Measurements from ENCODE around the gene RSBN1.

The RSBN1 gene

DNA sequence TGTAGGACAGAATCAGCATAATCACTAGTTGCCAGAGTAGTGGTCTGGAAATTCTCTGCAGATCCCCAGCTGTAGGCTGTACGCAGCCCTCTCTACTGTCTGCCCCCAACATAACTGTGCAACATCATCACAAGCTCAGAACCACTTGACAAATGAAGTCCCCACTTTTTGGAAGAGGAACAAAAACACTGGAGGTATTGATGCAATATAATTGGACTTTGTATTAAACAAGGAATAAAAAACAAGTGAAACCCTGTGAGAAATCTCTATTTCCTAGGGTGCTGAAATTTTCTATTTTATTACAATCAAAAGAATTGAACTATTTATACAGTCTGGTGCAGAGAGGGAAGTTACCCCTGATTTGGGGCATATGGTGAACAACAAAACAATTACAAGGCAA lies 68.2 kb downstream of the RSBN1 start:
- Histone ChIP-seq H3K79me2 (ENCODE audit: insufficient read depth, low read length) (no peaks in the 10 kb centered on the region), H4K20me1 (ENCODE audit: insufficient read depth, low read length) (no peaks in the 10 kb centered on the region), H3K27me3 (ENCODE audit: insufficient read depth, low read length) (no peaks in the 10 kb centered on the region), H2AFZ (ENCODE audit: low read length) (no peak overlapping the region), H3K9ac (ENCODE audit: low read length) (no peak overlapping the region), H3K36me3 (ENCODE audit: insufficient read depth, low read length) (peaks cover 35% of the 10 kb centered on the region), H3K4me1 (ENCODE audit: insufficient read depth, low read length, severe bottlenecking) (no peaks in the 10 kb centered on the region), H3K9me3 (ENCODE audit: low read length) (no peaks in the 10 kb centered on the region), H3K4me3 (ENCODE audit: low read depth, low read length, poor library complexity, severe bottlenecking) (no peak overlapping the region), H3K4me2 (ENCODE audit: low read length) (no peak overlapping the region), H3K9me2 (ENCODE audit: low read depth, low read length) (no peaks in the 10 kb centered on the region), H3K27ac (ENCODE audit: low read depth, low read length, poor library complexity, severe bottlenecking) (no peak overlapping the region), H3F3A (ENCODE audit: insufficient read depth, low read length) (no peaks in the 10 kb centered on the region)
- TF ChIP-seq EZH2 (IDR thresholded peaks at IDR 0.05; ENCODE audit: borderline replicate concordance, low read length): no peak

DNA sequence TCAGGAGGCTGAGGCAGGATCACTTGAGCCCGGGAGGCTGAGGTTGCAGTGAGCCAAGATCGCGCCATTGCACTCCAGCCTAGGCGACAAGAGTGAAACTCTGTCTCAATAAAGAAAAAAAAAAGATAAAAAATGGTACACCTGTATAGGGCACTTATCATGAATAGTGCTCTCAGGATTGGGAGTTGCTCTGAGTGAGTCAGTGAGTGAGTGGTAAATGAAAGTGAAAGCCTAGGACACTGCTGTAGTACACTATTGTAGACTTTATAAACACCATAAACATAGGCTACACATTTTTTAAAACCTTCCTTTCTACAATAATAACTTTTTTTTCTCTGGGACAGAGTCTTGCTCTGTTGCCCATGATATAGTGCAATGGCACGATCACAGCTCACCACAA lies 69.8 kb downstream of the RSBN1 start:
- Histone ChIP-seq H3K4me1 (ENCODE audit: insufficient read depth, low read length, severe bottlenecking) (no peaks in the 10 kb centered on the region), H3K27ac (ENCODE audit: low read depth, low read length, poor library complexity, severe bottlenecking) (no peak overlapping the region), H3F3A (ENCODE audit: insufficient read depth, low read length) (no peaks in the 10 kb centered on the region), H3K79me2 (ENCODE audit: insufficient read depth, low read length) (no peaks in the 10 kb centered on the region), H3K4me2 (ENCODE audit: low read length) (no peak overlapping the region), H3K27me3 (ENCODE audit: insufficient read depth, low read length) (no peaks in the 10 kb centered on the region), H3K9me3 (ENCODE audit: low read length) (no peaks in the 10 kb centered on the region), H3K36me3 (ENCODE audit: insufficient read depth, low read length) (peaks cover 41% of the 10 kb centered on the region), H3K4me3 (ENCODE audit: low read depth, low read length, poor library complexity, severe bottlenecking) (no peak overlapping the region), H2AFZ (ENCODE audit: low read length) (no peak overlapping the region), H3K9ac (ENCODE audit: low read length) (no peak overlapping the region), H3K9me2 (ENCODE audit: low read depth, low read length) (no peaks in the 10 kb centered on the region), H4K20me1 (ENCODE audit: insufficient read depth, low read length) (no peaks in the 10 kb centered on the region)
- TF ChIP-seq, protein P1, sequence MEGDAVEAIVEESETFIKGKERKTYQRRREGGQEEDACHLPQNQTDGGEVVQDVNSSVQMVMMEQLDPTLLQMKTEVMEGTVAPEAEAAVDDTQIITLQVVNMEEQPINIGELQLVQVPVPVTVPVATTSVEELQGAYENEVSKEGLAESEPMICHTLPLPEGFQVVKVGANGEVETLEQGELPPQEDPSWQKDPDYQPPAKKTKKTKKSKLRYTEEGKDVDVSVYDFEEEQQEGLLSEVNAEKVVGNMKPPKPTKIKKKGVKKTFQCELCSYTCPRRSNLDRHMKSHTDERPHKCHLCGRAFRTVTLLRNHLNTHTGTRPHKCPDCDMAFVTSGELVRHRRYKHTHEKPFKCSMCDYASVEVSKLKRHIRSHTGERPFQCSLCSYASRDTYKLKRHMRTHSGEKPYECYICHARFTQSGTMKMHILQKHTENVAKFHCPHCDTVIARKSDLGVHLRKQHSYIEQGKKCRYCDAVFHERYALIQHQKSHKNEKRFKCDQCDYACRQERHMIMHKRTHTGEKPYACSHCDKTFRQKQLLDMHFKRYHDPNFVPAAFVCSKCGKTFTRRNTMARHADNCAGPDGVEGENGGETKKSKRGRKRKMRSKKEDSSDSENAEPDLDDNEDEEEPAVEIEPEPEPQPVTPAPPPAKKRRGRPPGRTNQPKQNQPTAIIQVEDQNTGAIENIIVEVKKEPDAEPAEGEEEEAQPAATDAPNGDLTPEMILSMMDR (IDR thresholded peaks at IDR 0.05; ENCODE audit: low read length): no peak
- no peak for TF ChIP-seq EZH2 (IDR thresholded peaks at IDR 0.05; ENCODE audit: borderline replicate concordance, low read length)

DNA sequence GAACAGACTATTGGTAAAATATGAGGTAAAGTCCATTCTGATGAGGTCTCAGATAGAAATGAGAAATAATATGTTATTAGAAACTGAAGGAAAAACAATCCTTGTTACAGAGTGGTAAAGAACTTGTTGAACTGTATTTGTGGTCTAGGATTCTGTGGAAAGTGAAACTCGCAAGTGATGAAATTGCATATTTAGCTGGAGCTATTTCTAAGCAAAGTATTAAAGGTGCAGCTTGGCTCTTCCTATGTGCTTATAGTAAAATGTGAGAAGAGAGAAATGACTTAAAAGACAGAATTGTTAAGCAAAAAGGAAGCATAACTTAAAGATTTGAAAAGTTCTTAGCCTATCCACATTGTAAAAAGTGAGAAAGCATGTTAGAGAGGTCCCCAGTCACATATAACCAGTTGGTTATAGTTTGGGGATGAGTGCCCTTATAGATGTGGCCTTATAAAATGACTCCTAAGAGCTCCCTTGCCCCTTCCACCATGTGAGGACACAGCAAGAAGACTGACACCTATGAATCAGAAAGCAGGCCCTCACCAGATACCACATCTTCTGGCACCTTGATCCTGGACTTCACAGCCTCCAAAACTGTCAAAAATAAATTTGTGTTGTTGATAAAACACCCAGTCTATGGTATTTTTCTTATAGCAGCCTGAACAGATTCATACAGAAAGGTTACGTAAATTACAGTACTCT lies 77.8 kb downstream of the RSBN1 start:
- Histone ChIP-seq H3K79me2 (ENCODE audit: insufficient read depth, low read length) (no peaks in the 10 kb centered on the region), H3K27ac (ENCODE audit: low read depth, low read length, poor library complexity, severe bottlenecking) (no peak overlapping the region), H3K4me1 (ENCODE audit: insufficient read depth, low read length, severe bottlenecking) (no peaks in the 10 kb centered on the region), H3K4me3 (ENCODE audit: low read depth, low read length, poor library complexity, severe bottlenecking) (no peak overlapping the region), H3K27me3 (ENCODE audit: insufficient read depth, low read length) (no peaks in the 10 kb centered on the region), H3K4me2 (ENCODE audit: low read length) (no peak overlapping the region), H3K9me2 (ENCODE audit: low read depth, low read length) (no peaks in the 10 kb centered on the region), H3K9ac (ENCODE audit: low read length) (no peak overlapping the region), H3K36me3 (ENCODE audit: insufficient read depth, low read length) (peaks cover 48% of the 10 kb centered on the region), H3K9me3 (ENCODE audit: low read length) (no peaks in the 10 kb centered on the region), H2AFZ (ENCODE audit: low read length) (no peak overlapping the region), H3F3A (ENCODE audit: insufficient read depth, low read length) (no peaks in the 10 kb centered on the region), H4K20me1 (ENCODE audit: insufficient read depth, low read length) (no peaks in the 10 kb centered on the region)
- no peak for TF ChIP-seq EZH2 (IDR thresholded peaks at IDR 0.05; ENCODE audit: borderline replicate concordance, low read length)
- TF ChIP-seq, protein P1 (IDR thresholded peaks at IDR 0.05; ENCODE audit: low read length): no peak

DNA sequence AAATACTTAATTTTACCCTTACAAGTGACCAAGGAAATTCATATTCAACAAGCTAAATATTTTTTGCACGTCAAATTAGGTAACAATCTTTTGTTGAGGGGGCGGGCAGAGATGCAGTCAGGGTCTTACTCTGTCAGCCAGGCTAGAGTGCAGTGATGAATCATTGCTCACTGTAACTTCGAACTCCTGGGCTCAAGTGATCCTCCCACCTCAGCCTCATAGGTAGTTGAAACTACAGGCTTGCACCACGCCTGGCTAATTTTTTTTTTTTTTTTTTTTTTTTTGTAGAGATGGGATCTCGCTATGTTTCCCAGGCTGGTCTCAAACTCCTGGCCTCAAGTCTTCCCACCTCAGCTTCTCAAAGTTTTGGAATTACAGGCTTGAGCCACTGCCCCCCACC lies 79.5 kb downstream of the RSBN1 start:
- Histone ChIP-seq H3K9ac (ENCODE audit: low read length) (no peak overlapping the region), H3K27ac (ENCODE audit: low read depth, low read length, poor library complexity, severe bottlenecking) (no peak overlapping the region), H4K20me1 (ENCODE audit: insufficient read depth, low read length) (no peaks in the 10 kb centered on the region), H3K79me2 (ENCODE audit: insufficient read depth, low read length) (no peaks in the 10 kb centered on the region), H3K9me3 (ENCODE audit: low read length) (no peaks in the 10 kb centered on the region), H3K9me2 (ENCODE audit: low read depth, low read length) (no peaks in the 10 kb centered on the region), H3K4me3 (ENCODE audit: low read depth, low read length, poor library complexity, severe bottlenecking) (no peak overlapping the region), H2AFZ (ENCODE audit: low read length) (no peak overlapping the region), H3K4me1 (ENCODE audit: insufficient read depth, low read length, severe bottlenecking) (no peaks in the 10 kb centered on the region), H3K4me2 (ENCODE audit: low read length) (no peak overlapping the region), H3K27me3 (ENCODE audit: insufficient read depth, low read length) (no peaks in the 10 kb centered on the region), H3K36me3 (ENCODE audit: insufficient read depth, low read length) (peaks cover 51% of the 10 kb centered on the region), H3F3A (ENCODE audit: insufficient read depth, low read length) (no peaks in the 10 kb centered on the region)
- TF ChIP-seq, protein P1 (IDR thresholded peaks at IDR 0.05; ENCODE audit: low read length): no peak
- TF ChIP-seq EZH2 (IDR thresholded peaks at IDR 0.05; ENCODE audit: borderline replicate concordance, low read length): no peak
